GM18505 (cell line): ENCODE data around the gene MRPL10.

Experiments used
- ATAC-seq: cut with Tn5 transposase; IDR thresholded peaks from one replicate; pipeline ENCODE4 v1.9.1; 2021; ENCODE audit not compliant: unreplicated experiment
- POLR2A ChIP-seq: IDR thresholded peaks from 4 replicates; pipeline ENCODE4 v1.6.1; 2011; ENCODE audit warnings: borderline replicate concordance; ENCODE audit not compliant: insufficient read depth, insufficient read length; ENCODE audit errors: extremely low read depth

Gene MRPL10

DNA sequence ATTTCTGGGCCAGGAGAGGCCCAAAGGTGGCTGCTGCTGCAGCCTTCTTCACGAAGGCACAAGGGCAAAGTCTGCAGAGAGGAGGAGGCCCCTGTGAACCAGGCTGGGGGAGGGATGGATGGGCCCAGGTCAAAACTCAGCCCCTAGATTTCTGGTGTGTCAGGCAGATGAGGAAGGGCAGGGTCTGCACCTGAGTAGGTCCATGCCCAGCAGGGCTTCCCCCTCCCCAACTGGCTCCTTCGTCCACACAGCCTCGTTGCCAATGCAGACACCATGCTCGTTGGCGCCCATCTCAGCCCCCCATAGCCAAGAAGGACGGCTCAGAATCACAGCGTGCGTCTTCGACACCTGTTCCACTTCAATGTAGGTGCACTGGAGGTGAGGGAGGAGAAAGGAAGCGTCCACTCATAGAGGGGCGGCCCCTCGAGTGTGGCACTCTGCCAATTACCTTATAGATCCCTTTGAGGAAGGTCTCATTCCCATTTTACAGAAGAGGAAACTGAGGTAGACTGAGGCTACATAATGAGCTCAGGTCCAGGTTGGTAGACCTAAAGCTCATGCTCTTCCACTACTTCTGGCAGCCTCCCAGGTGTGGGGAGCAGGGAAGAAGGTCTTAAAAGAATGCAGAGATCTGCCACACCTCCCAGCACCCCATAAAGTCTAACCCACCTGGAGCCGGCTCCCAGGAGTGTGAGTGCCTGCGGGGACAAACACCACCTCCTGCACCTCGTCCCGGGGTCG, 8.8 kb upstream of the MRPL10 start:
- no peak for ATAC-seq
- TF ChIP-seq POLR2A = no peak

- no peak for ATAC-seq
Observed at GRCh38 chr17:47839071-47839470, 7.7 kb upstream of the MRPL10 start.

GRCh38 chr17:47838636-47839035, 7.3 kb upstream of the MRPL10 start:
- no peak for TF ChIP-seq POLR2A
- ATAC-seq = no peak

More at GRCh38 chr17:47839071-47839470, 7.7 kb upstream of the MRPL10 start:
- no peak for TF ChIP-seq POLR2A

GRCh38 chr17:47837401-47838039, 6.2 kb upstream of the MRPL10 start:
- no peak for ATAC-seq
- TF ChIP-seq POLR2A = no peak

DNA sequence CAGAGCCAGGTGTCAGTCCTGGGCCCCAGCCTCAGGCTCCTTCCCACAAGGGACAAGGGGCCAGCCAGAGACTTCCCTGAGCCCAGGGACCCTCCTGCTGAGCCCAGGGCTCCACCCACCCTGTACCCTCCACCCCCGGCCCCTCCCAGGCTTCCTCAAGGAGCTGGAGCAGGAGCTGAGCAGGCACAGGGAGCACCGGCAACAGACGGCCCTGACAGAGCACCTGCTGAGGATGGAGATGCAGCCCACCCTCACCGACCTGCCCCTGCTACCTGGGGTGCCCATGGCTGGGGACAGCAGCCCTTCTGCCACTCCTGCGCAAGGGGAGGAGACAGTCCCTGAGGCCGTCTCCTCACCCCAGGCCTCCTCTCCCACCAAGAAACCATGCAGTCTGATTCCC, 5.3 kb upstream of the MRPL10 start:
- TF ChIP-seq POLR2A = no peak
- no peak for ATAC-seq

- no peak for ATAC-seq
- no peak for TF ChIP-seq POLR2A
Observed at GRCh38 chr17:47834756-47835155, 3.4 kb upstream of the MRPL10 start.

DNA sequence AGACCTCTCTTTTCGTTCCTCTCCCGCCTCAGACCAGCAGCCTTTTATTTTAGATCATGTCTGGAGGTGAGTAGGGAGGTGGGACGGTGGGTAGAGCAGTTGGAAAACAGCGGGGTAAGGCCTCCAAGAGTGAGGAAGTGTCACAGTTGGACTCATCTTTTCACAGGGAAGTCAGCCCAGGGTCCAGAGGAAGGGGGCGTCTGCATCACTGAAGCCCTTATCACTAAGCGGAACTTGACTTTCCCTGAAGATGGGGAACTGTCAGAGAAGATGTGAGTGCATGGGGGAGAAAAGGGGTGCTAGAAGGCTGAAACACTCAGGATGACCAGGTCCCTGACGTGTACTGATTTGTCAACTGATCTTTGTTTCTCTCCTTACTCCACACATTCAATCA, 590 bp upstream of the MRPL10 start:
- no peak for ATAC-seq
- no peak for TF ChIP-seq POLR2A

GRCh38 chr17:47830396-47831002, 842 bp downstream of the MRPL10 start:
- no peak for TF ChIP-seq POLR2A
- ATAC-seq = no peak

DNA sequence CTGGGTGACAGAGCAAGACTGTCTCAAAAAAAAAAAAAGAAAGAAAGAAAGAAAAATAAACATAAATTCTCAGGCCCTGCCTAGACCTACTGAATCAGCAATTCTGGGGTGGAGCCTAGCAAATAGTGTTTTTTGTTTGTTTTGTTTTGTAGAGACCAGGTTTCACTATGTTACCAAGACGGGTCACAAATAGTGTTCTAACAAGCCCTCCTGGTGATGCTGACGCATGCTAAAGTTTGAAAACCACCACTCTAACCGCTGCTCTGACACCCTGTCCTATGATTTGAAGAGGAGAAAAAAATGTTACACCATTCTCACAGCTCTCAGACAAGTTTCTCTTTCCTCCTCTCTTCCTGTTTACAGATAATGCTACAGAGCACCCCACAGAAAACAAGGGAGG, 1.5 kb downstream of the MRPL10 start:
- ATAC-seq = no peak
- no peak for TF ChIP-seq POLR2A

DNA sequence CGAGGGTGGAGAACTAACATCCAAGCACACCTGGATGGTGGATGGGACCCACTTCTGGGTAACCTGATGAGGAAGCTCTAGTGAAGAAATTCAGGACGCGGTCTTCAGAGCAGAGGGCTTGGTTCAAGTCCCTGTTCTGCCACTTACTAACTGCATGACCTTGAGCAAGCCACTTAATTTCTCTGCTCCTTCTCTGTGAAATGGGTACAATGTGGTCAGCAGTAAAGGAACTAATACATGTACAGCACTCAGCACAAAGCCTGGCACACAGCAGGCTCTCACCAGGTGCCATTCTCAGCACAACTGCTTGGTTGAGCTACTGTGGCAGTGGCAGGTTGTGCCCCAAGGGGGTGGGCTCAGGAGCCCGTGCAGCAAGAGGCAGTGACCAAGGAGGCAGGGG, 7.8 kb downstream of the MRPL10 start:
- TF ChIP-seq POLR2A = no peak
- ATAC-seq = no peak

- no peak for TF ChIP-seq POLR2A
- no peak for ATAC-seq
Observed at GRCh38 chr17:47822785-47823184, 8.6 kb downstream of the MRPL10 start.

DNA sequence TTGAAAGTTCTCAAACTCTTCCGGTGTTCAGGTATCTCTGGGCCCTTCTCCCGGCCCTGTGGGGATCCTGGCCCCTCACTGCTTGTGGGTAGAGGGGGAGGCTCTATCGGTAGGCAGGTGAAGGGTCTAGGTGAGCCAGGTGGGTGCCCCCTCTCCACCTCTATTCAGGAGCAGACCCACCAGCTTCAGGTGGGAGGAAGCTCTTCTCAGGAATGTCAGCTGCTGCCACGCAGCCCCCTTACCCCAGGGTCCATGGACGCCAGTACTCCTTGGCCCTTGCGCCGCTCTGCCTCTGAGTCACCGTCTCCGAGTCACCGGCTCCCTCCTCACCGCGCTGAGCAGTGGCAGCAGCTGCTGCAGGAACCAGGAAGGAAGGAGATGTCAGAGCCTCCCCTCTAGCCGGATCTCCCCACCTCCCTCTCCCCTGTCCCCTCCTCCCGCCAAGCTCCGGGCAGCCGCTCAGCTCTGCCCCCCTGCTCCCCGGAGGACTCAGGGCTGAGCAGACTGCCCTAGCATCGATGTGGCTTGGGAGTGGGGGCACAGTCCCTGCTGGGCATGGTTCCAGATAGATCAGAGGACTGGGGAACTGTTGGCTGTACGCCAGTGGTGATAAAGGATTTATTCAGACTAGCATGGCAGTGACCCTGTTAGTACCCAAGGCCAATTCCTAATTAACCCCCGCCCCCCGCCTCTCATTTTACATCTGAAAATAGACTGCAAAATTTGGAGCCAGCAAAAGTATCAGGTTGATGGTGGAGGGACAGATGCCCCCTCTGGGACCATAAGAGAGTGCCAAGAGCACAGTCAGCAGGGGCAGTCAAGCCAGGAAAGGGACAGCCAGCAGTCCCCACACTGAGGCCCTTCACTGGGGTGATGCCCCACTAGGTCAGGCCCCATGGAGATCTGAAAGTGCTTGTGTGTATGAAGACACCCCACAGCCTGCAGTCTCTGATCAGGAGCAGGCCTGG, 9.6 kb downstream of the MRPL10 start, which contains the start of gene OSBPL7:
OSBPL7 (minus strand) TSS at position 371 of the 968 bp plus-strand sequence. CDS start 1,516 bp downstream, outside the sequence.
- TF ChIP-seq POLR2A = peak; percentile 88
- peak; percentile 69 for ATAC-seq

DNA sequence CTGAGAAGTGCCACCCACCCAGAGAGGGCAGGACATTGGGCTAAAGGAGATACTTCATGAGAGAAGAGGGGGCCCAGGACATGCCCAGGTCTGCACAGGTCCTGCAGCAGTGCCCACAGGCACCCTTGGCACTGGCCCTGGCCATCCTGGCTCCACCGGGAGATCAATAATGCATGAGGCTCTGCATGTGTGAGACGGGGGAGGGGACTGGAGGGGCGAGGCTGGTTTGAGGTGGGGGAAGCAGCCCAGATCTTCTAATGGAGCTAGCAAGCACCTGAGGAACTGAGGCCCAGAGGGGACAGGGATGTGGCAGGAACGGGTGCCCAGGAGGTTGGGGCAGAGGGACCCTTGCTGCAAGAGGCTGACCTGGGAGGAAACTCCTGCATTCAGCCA, 10.3 kb downstream of the MRPL10 start:
- ATAC-seq = no peak
- no peak for TF ChIP-seq POLR2A

- no peak for ATAC-seq
- TF ChIP-seq POLR2A = no peak
Observed at GRCh38 chr17:47820033-47820789, 11.1 kb downstream of the MRPL10 start.
